GM12864 (cell line): Measurements from ENCODE around the gene PRODH.

Experiments used
- DNase-seq: peaks from one replicate; pipeline ENCODE4 v3.0.0-alpha.2; 2011; ENCODE audit warnings: low read depth
- H3K4me3 ChIP-seq: 2 replicates; pipeline ENCODE4 v1.5.1; 2011; ENCODE audit warnings: mild to moderate bottlenecking, low read depth, low read length, control low read depth
- CTCF ChIP-seq: IDR thresholded peaks from 2 replicates; pipeline ENCODE4 v1.5.1; 2011; ENCODE audit warnings: low read depth, mild to moderate bottlenecking, moderate library complexity, low read length, control low read depth, inconsistent platforms; ENCODE audit errors: missing control alignments

The PRODH gene

GRCh38 chr22:18935889-18936529, at the start of gene PRODH:
TSS of gene PRODH (minus strand) at chr22:18936293. CDS start at chr22:18936287, 6 bp downstream.
- no peak for TF ChIP-seq CTCF
- DNase-seq, result no peak
- no peak within 1 kb of the TSS for H3K4me3 ChIP-seq

GRCh38 chr22:18985780-18986179, 49.7 kb upstream of the PRODH start:
- no peak for TF ChIP-seq CTCF
- H3K4me3 ChIP-seq, result no peak overlapping the region
- DNase-seq, result no peak

- TF ChIP-seq CTCF, result no peak
- DNase-seq, result no peak
- H3K4me3 ChIP-seq, result no peak overlapping the region
These were observed 48.5 kb upstream of the PRODH start for GRCh38 chr22:18984564-18984963.

GRCh38 chr22:18983120-18983651, 47.1 kb upstream of the PRODH start:
- no peak overlapping the region for H3K4me3 ChIP-seq
- no peak for DNase-seq
- TF ChIP-seq CTCF, result no peak

GRCh38 chr22:18980829-18981228, 44.7 kb upstream of the PRODH start:
- no peak for DNase-seq
- TF ChIP-seq CTCF, result no peak
- no peak overlapping the region for H3K4me3 ChIP-seq

GRCh38 chr22:18979957-18980356, 43.9 kb upstream of the PRODH start:
- TF ChIP-seq CTCF, result no peak
- DNase-seq, result no peak
- no peak overlapping the region for H3K4me3 ChIP-seq

GRCh38 chr22:18978506-18978905, 42.4 kb upstream of the PRODH start:
- H3K4me3 ChIP-seq, result no peak overlapping the region
- TF ChIP-seq CTCF, result no peak
- DNase-seq, result no peak
